Measurements from ENCODE around the gene ZNF547. TPM values are rescaled to one million over a fixed set of nuclear protein-coding genes. Genes with fewer than 3 reads are reported as not detected.

Gene ZNF547
- total and polyA plus RNA-seq, 2 donors (not counting 3 experiments of a cell fraction or from before 2014, with no cell fraction given): 1.9 to 2.7 TPM

DNA sequence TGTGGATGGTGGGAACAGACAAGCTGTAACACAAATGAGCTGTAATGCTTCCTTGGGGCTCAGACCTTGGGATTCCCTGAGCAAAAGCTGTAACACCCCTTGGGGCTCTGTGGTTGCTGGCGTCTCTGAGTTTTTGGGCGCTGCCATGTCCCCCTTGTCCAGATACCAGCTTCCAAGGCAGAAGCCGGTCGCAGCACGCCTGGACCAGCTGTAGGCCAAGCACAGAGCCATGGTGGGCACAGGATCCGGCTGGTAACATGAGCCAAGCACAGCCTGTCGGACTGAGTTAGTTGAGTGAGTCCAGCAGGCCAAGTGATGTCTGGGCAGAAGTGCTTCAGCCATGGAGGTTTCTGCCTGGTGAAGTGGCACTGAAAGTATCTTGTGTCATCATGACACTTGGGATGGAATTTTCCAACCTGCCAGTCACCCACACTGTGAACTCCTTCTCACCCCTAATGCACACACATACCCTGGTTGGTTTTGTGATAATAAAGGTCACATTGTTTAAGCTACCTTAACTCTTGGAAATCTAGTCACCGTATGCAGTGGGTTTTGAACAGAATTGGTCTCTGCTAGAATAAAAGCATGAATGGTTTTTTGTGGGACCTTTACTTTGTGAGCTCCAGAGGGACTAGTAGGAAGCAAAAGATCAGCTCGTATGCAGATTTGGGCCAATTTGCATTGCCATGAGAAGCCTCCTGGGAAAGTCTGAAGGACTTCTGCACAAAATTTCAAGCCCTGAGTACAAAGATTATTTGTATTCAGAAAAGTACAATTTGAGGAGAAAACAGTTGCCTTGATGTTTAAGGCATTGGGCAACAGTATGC, 40.6 kb downstream of the ZNF547 start:
- Histone ChIP-seq H3K9me1 (replicated peaks; ENCODE audit: control insufficient read depth, extremely low read depth, insufficient read depth, low read length) (no peaks in the 10 kb centered on the region), H3K36me3 (ENCODE audit: control insufficient read depth in 2 of 2, extremely low read depth in 1 of 2, insufficient read depth in 2 of 2, low read length in 2 of 2) (peaks cover 3 to 4% of the 10 kb centered on the region in 2 experiments), H3K27me3 (ENCODE audit: control insufficient read depth in 2 of 2, insufficient read depth in 2 of 2, low read length in 2 of 2) (no peaks in the 10 kb centered on the region), H4K20me1 (replicated peaks; ENCODE audit: control insufficient read depth, extremely low read depth, insufficient read depth, low read length) (no peaks in the 10 kb centered on the region), H3K4me1 (ENCODE audit: control insufficient read depth, extremely low read depth, insufficient read depth, low read length) (no peaks in the 10 kb centered on the region), H3K4me2 (ENCODE audit: insufficient read depth, low read length) (no peak overlapping the region), H3K79me2 (ENCODE audit: control insufficient read depth, insufficient read depth, low read length) (no peaks in the 10 kb centered on the region), H3K27ac (ENCODE audit: insufficient read depth, low read depth, low read length) (no peak overlapping the region), H3K4me3 (replicated peaks in 1 of 3; ENCODE audit: insufficient read depth in 1 of 3, low read depth in 1 of 3, low read length in 3 of 3) (no peak overlapping the region), H3K9me3 (replicated peaks; ENCODE audit: control insufficient read depth, insufficient read depth, low read length) (peaks cover 7% of the 10 kb centered on the region), H3K9ac (replicated peaks; ENCODE audit: extremely low read depth, insufficient read depth, low read length) (no peak overlapping the region), H2AFZ (ENCODE audit: low read depth, low read length) (no peak overlapping the region)
- ChIA-PET POLR2A (no interaction called here), CTCF (interaction anchor here (1.2 kb wide), 1 partner anchor 751 kb away, joined by 4 read pairs; no protein-coding TSS in a partner anchor)
- intact Hi-C loops (cut with micrococcal nuclease): no loop called here
- DNase-seq (ENCODE audit: low read depth, low spot score): no peak
- dilution Hi-C loops (cut with MboI; ENCODE audit: extremely low pct_ligation_motif_present, low sequenced_read_pairs): no loop called here
- FAIRE-seq: no peak
- TF ChIP-seq POLR2A (IDR thresholded peaks at IDR 0.05; ENCODE audit: low read depth, low read length): no peak
- TF ChIP-seq FOS (IDR thresholded peaks at IDR 0.05; ENCODE audit: borderline replicate concordance, insufficient read depth, low read length): no peak
- TF ChIP-seq GATA2 (IDR thresholded peaks at IDR 0.05; ENCODE audit: insufficient read depth, insufficient read length, low read depth, low read length): no peak
- no peak for TF ChIP-seq JUN (IDR thresholded peaks at IDR 0.05; ENCODE audit: borderline replicate concordance, insufficient read depth, insufficient read length, low read depth)
- TF ChIP-seq MYC (IDR thresholded peaks at IDR 0.05; ENCODE audit: low read depth, low read length): no peak
- TF ChIP-seq, protein P1, sequence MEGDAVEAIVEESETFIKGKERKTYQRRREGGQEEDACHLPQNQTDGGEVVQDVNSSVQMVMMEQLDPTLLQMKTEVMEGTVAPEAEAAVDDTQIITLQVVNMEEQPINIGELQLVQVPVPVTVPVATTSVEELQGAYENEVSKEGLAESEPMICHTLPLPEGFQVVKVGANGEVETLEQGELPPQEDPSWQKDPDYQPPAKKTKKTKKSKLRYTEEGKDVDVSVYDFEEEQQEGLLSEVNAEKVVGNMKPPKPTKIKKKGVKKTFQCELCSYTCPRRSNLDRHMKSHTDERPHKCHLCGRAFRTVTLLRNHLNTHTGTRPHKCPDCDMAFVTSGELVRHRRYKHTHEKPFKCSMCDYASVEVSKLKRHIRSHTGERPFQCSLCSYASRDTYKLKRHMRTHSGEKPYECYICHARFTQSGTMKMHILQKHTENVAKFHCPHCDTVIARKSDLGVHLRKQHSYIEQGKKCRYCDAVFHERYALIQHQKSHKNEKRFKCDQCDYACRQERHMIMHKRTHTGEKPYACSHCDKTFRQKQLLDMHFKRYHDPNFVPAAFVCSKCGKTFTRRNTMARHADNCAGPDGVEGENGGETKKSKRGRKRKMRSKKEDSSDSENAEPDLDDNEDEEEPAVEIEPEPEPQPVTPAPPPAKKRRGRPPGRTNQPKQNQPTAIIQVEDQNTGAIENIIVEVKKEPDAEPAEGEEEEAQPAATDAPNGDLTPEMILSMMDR (IDR thresholded peaks at IDR 0.05; ENCODE audit: extremely low read depth in 1 of 2, insufficient read depth in 1 of 2, low read depth in 1 of 2, low read length in 2 of 2): no peak
- TF ChIP-seq, protein P2, sequence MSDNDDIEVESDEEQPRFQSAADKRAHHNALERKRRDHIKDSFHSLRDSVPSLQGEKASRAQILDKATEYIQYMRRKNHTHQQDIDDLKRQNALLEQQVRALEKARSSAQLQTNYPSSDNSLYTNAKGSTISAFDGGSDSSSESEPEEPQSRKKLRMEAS (IDR thresholded peaks at IDR 0.05; ENCODE audit: insufficient read depth, insufficient read length): no peak
- TF ChIP-seq POLR2AphosphoS5 (IDR thresholded peaks at IDR 0.05; ENCODE audit: insufficient read depth, low read depth, low read length): no peak
- no peak for TF ChIP-seq EZH2 (IDR thresholded peaks at IDR 0.05; ENCODE audit: borderline replicate concordance, low read depth, low read length, severe bottlenecking)
- BruUV-seq (replicated peaks): no TSS peak

Measured in endothelial cell of umbilical vein (primary cell).